ENCODE data around the gene CALR. TPM values are rescaled to one million over a fixed set of nuclear protein-coding genes. Genes with fewer than 3 reads are reported as not detected.
A peak's percentile ranks its signal among the peaks of the same experiment; 100 is the strongest.
"Not testable (repeated sequence)": the region's sequence is repeated elsewhere in the genome, so short reads cannot be mapped to it uniquely, and the experiment has no call there.

The CALR gene
- 1,238 and 1,432 TPM in 2 replicates for total RNA-seq (2014; rRNA removed; shearing (Covaris generic))
- 1,015 and 1,067 TPM in 2 replicates for polyA plus RNA-seq (2016; fragmentation: Nextera tagmentation; extraction: Ambion mirVana)

DNA sequence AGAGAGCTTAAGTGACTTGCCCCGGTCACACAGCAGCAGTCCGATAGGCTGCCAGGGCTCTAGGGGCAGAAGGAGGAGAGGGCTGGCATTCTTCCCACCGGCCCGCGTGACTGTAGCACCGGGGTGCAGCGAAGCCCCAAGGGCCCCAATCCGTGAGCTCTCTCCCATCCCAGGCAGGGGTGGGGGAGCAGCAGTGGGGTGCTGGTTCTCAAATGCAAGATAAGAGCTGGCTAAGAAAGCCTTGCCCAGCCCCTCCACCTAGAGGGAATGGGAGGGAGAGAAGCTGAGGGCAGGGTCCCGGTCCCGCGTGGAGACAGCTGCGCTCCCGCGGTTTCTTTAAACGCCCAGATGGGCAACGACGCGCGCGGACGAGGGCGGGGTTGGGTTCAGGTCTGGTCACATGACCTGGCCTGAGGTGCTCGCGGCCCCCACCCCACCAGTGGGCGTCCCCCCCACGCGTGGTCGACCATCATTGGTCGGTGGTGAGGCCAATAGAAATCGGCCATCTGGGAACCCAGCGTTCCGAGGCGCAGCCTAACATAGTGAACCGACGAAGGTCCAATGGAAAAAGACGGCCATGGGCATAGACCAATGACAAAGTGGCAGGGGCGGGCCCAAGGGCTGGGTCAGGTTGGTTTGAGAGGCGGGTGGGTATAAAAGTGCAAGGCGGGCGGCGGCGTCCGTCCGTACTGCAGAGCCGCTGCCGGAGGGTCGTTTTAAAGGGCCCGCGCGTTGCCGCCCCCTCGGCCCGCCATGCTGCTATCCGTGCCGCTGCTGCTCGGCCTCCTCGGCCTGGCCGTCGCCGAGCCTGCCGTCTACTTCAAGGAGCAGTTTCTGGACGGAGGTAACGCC is at the start of gene CALR:
TSS of gene CALR (plus strand) at position 683 of the 852 bp plus-strand sequence. CDS start at position 754, 71 bp downstream.
- 1 to 2% methylated on average over 53 to 63 of the region's 63 CpGs for WGBS, 2 experiments (ENCODE audit: low coverage in 1 of 2, low lambda C conversion rate in 2 of 2, missing lambda C conversion rate in 2 of 2)
- peaks cover 50% of the 10 kb centered on the region for H3K79me2 ChIP-seq (ENCODE audit: insufficient read depth)

DNA sequence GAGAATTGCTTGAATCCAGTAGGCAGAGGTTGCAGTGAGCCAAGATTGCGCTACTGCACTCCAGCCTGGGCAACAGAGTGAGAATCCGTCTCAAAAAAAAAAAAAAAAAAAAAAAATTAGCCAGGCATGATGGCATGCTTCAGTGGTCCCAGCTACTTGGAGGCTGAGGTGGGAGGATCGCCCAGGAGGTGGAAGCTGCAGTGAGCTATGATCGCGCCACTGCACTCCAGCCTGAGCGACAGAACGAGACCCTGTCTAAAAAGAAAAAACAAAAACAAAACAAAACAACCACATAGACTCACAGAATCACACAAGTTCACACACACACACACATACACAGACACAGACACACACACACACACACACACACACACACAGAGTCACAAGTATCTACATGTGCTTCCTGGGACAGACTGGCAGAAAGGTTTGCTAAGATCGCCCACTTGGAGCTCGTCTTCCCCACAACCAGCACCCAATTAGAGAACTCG is 48.1 kb upstream of the CALR start:
- H3K36me3 ChIP-seq (ENCODE audit: low read depth); H3F3A ChIP-seq (ENCODE audit: insufficient read depth); H3K4me1 ChIP-seq (ENCODE audit: insufficient read depth); H3K9ac ChIP-seq; H3K9me3 ChIP-seq (ENCODE audit: low read depth); H3K27ac ChIP-seq; DNase-seq; H4K20me1 ChIP-seq (ENCODE audit: insufficient read depth); H3K27me3 ChIP-seq (replicated peaks; ENCODE audit: insufficient read depth); H3K9me2 ChIP-seq (ENCODE audit: insufficient read depth); in situ Hi-C loops (cut with MboI): not testable (repeated sequence)
- H3K4me2 ChIP-seq (ENCODE audit: unreplicated experiment) = peak overlapping the region; percentile 77
- 0 out of 2 replicates have a peak overlapping the region, but pooled peaks have one; percentile 15 for H2AFZ ChIP-seq
- H3K79me2 ChIP-seq (ENCODE audit: insufficient read depth) = peaks cover 11% of the 10 kb centered on the region; the same call in 1 of the 2 replicates
- H3K4me3 ChIP-seq = peak overlapping the region; percentile 39; the same call in 1 of the 2 replicates
- WGBS, 2 experiments (ENCODE audit: low coverage in 1 of 2, low lambda C conversion rate in 2 of 2, missing lambda C conversion rate in 2 of 2) = 35 to 41% methylated on average over 8 to 10 of the region's 10 CpGs

More for the DNA sequence above, at the start of gene CALR:
- Histone ChIP-seq H3K4me2 (ENCODE audit: unreplicated experiment) (peak within 1 kb of the TSS; percentile 92), H3K27me3 (replicated peaks; ENCODE audit: insufficient read depth) (no peaks in the 10 kb centered on the region), H3K4me3 (peak within 1 kb of the TSS; percentile 90), H4K20me1 (ENCODE audit: insufficient read depth) (0 out of 2 replicates have a peak, but pooled peaks cover 6% of the 10 kb centered on the region), H3K36me3 (ENCODE audit: low read depth) (peaks cover 29% of the 10 kb centered on the region), H3K27ac (peak within 1 kb of the TSS; percentile 81), H3F3A (ENCODE audit: insufficient read depth) (peaks cover 37% of the 10 kb centered on the region), H3K9me3 (ENCODE audit: low read depth) (no peaks in the 10 kb centered on the region), H3K9ac (peak within 1 kb of the TSS; percentile 97), H2AFZ (peak within 1 kb of the TSS; percentile 88), H3K4me1 (ENCODE audit: insufficient read depth) (peaks cover 17% of the 10 kb centered on the region), H3K9me2 (ENCODE audit: insufficient read depth) (no peaks in the 10 kb centered on the region)
- no peak for TF ChIP-seq EZH2phosphoT487 (IDR thresholded peaks at IDR 0.05; ENCODE audit: insufficient read depth, low read depth)
- no peak for TF ChIP-seq EZH2 (IDR thresholded peaks at IDR 0.05; ENCODE audit: insufficient read depth, poor library complexity, severe bottlenecking)
- in situ Hi-C loops (cut with MboI) = no loop called here
- peak; percentile 100 for DNase-seq

GRCh38 chr19:12890787-12891552 is 47.4 kb upstream of the CALR start, which contains the start of gene GCDH:
TSS of gene GCDH (plus strand) at chr19:12891160. CDS start at chr19:12891305, 145 bp downstream.
- no peak for TF ChIP-seq EZH2phosphoT487 (IDR thresholded peaks at IDR 0.05; ENCODE audit: insufficient read depth, low read depth)
- no peak for TF ChIP-seq EZH2 (IDR thresholded peaks at IDR 0.05; ENCODE audit: insufficient read depth, poor library complexity, severe bottlenecking)
- peaks cover 3% of the 10 kb centered on the region; the same call in 1 of the 2 replicates for H3K4me1 ChIP-seq (ENCODE audit: insufficient read depth)
- 1% methylated on average over 49 of the region's 49 CpGs for WGBS, 2 experiments (ENCODE audit: low coverage in 1 of 2, low lambda C conversion rate in 2 of 2, missing lambda C conversion rate in 2 of 2)
- no peaks in the 10 kb centered on the region for H3K9me3 ChIP-seq (ENCODE audit: low read depth)
- H3K36me3 ChIP-seq (ENCODE audit: low read depth) = no peaks in the 10 kb centered on the region
- H3K79me2 ChIP-seq (ENCODE audit: insufficient read depth) = peaks cover 11% of the 10 kb centered on the region; the same call in 1 of the 2 replicates
- no peaks in the 10 kb centered on the region for H3F3A ChIP-seq (ENCODE audit: insufficient read depth)
- peak; percentile 100 for DNase-seq
- peak within 1 kb of the TSS; percentile 92 for H3K4me2 ChIP-seq (ENCODE audit: unreplicated experiment)
- H3K9ac ChIP-seq = peak within 1 kb of the TSS; percentile 72
- in situ Hi-C loops (cut with MboI) = no loop called here
- H3K4me3 ChIP-seq = peak within 1 kb of the TSS; percentile 85
- peak within 1 kb of the TSS; percentile 75 for H2AFZ ChIP-seq
- H3K27ac ChIP-seq = no peak within 1 kb of the TSS
- no peaks in the 10 kb centered on the region; the same call in 1 of the 2 replicates for H3K27me3 ChIP-seq (replicated peaks; ENCODE audit: insufficient read depth)
- H3K9me2 ChIP-seq (ENCODE audit: insufficient read depth) = no peaks in the 10 kb centered on the region
- H4K20me1 ChIP-seq (ENCODE audit: insufficient read depth) = no peaks in the 10 kb centered on the region

- TF ChIP-seq EZH2 (IDR thresholded peaks at IDR 0.05; ENCODE audit: insufficient read depth, poor library complexity, severe bottlenecking) = no peak
- TF ChIP-seq EZH2phosphoT487 (IDR thresholded peaks at IDR 0.05; ENCODE audit: insufficient read depth, low read depth) = no peak
- Histone ChIP-seq H3K27me3 (replicated peaks; ENCODE audit: insufficient read depth) (no peaks in the 10 kb centered on the region), H3K4me2 (ENCODE audit: unreplicated experiment) (peak overlapping the region; percentile 92), H3K79me2 (ENCODE audit: insufficient read depth) (peaks cover 11% of the 10 kb centered on the region; the same call in 1 of the 2 replicates), H3F3A (ENCODE audit: insufficient read depth) (no peaks in the 10 kb centered on the region), H3K9ac (peak overlapping the region; percentile 72), H3K27ac (no peak overlapping the region), H3K4me3 (peak overlapping the region; percentile 85), H3K9me3 (ENCODE audit: low read depth) (no peaks in the 10 kb centered on the region), H3K36me3 (ENCODE audit: low read depth) (no peaks in the 10 kb centered on the region), H3K9me2 (ENCODE audit: insufficient read depth) (no peaks in the 10 kb centered on the region), H4K20me1 (ENCODE audit: insufficient read depth) (no peaks in the 10 kb centered on the region), H2AFZ (peak overlapping the region; percentile 75), H3K4me1 (ENCODE audit: insufficient read depth) (peaks cover 3% of the 10 kb centered on the region; the same call in 1 of the 2 replicates)
- in situ Hi-C loops (cut with MboI) = no loop called here
- 5 to 8% methylated on average over 25 to 26 of the region's 26 CpGs for WGBS, 2 experiments (ENCODE audit: low coverage in 1 of 2, low lambda C conversion rate in 2 of 2, missing lambda C conversion rate in 2 of 2)
- DNase-seq = no peak
Observed at GRCh38 chr19:12891553-12892021, 46.8 kb upstream of the CALR start.
